ENCODE measurements around the gene TRAF3.

Gene TRAF3

DNA sequence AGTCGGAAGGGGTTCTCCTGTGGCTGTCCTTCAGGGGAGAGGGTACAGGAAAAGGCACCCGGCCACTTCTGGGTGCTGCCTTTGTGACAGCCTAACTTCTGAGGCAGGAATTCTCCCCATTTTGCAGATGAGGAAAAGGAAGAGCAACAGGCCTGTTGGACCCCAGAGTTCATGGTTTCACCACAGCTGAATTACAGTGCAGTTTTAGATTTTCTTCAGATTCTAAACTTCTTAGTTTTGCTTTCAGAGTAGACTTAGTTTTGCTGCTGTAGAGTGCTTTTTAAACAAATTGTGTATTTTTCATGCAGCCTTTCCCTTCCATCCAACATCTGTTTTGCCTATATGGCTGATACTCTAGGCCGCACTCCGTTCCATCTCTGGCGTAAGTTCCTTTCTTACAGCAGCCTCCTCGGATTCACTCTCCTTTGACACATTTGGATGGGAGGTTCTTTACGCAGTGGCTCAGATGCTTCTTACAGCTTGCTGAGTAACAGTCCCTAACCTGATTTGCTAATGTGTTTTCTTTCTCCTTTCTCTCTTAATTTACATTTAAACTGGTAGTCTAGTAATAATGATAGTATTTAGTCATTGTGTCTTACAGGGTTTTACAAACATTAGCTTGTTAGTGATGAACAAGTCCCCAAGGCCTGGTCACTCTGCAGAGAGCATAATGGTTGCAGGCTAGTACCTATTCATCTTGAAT is 7.8 kb downstream of the TRAF3 start:
- TF ChIP-seq, protein P1, sequence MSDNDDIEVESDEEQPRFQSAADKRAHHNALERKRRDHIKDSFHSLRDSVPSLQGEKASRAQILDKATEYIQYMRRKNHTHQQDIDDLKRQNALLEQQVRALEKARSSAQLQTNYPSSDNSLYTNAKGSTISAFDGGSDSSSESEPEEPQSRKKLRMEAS (IDR thresholded peaks at IDR 0.05), result no peak
- TF ChIP-seq TEAD4 (IDR thresholded peaks at IDR 0.05) (no peak), NFIC (IDR thresholded peaks at IDR 0.05) (no peak), EP300 (IDR thresholded peaks at IDR 0.05; ENCODE audit: borderline replicate concordance) (no peak)

GRCh38 chr14:102785595-102785963 is 8.3 kb downstream of the TRAF3 start:
- no peak for TF ChIP-seq ZBTB7A (IDR thresholded peaks at IDR 0.05; ENCODE audit: low read depth)
- TF ChIP-seq CREB1 (IDR thresholded peaks at IDR 0.05; ENCODE audit: low read depth), result no peak
- TF ChIP-seq RAD21 (IDR thresholded peaks at IDR 0.05; ENCODE audit: low read depth), result no peak
- TF ChIP-seq, protein P1 (IDR thresholded peaks at IDR 0.05), result no peak

DNA sequence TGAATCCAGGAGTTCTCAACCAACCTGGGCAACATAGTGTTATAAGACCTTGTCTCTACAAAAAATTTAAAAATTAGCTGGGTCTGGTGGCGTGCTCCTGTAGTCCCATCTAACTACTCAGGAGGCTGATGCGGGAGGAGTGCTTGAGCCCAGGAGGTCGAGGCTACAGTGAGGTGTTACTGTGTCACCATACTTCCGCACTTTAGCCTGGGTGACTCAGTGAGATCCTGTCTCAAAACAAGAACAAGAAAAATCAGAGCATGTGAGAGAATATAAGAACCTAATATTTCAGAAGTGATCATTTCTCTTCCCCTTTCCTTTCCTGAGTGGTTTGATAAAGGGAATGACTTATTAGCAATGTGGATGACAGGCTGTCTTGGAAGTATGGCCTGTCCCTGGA is 9.5 kb downstream of the TRAF3 start:
- no peak for TF ChIP-seq REST (IDR thresholded peaks at IDR 0.05; ENCODE audit: low read depth)
- TF ChIP-seq YY1 (IDR thresholded peaks at IDR 0.05; ENCODE audit: low read depth), result no peak

DNA sequence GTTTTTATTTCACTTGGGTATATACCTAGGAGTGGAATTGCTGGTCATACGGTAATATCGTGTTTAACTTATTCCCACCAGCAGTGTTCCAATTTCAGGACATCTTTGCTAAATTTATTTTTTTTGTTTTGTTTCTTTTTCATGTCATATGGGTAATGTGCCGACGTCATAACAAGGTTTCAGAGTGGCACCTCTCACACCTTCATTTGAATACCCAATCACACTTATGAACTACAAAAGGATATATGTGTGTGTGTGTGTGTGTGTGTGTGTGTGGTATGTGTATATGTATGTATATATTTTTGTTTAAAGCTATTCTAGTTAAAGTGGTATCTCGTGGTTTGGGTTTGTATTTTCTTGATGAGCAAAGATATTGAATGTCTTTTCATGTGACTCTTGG is 12.1 kb downstream of the TRAF3 start:
- TF ChIP-seq TEAD4 (IDR thresholded peaks at IDR 0.05) (no peak), FOXM1 (IDR thresholded peaks at IDR 0.05; ENCODE audit: borderline replicate concordance, low read depth) (no peak), NFIC (IDR thresholded peaks at IDR 0.05) (no peak), TAF1 (IDR thresholded peaks at IDR 0.05; ENCODE audit: low read depth) (no peak), ZBTB7A (IDR thresholded peaks at IDR 0.05; ENCODE audit: low read depth) (no peak), EGR1 (IDR thresholded peaks at IDR 0.05) (no peak), REST (IDR thresholded peaks at IDR 0.05; ENCODE audit: low read depth) (no peak), EP300 (IDR thresholded peaks at IDR 0.05; ENCODE audit: borderline replicate concordance) (no peak), YY1 (IDR thresholded peaks at IDR 0.05; ENCODE audit: low read depth) (no peak), CREB1 (IDR thresholded peaks at IDR 0.05; ENCODE audit: low read depth) (no peak), USF1 (IDR thresholded peaks at IDR 0.05) (no peak), TCF12 (IDR thresholded peaks at IDR 0.05; ENCODE audit: low read depth) (no peak), RAD21 (IDR thresholded peaks at IDR 0.05; ENCODE audit: low read depth) (no peak), CEBPB (IDR thresholded peaks at IDR 0.05) (no peak)
- TF ChIP-seq, protein P1 (IDR thresholded peaks at IDR 0.05), result no peak

GRCh38 chr14:102793531-102794328 is 16.5 kb downstream of the TRAF3 start:
- TF ChIP-seq REST (IDR thresholded peaks at IDR 0.05; ENCODE audit: low read depth) (no peak), CEBPB (IDR thresholded peaks at IDR 0.05) (no peak), RAD21 (IDR thresholded peaks at IDR 0.05; ENCODE audit: low read depth) (no peak), NFIC (IDR thresholded peaks at IDR 0.05) (no peak), YY1 (IDR thresholded peaks at IDR 0.05; ENCODE audit: low read depth) (no peak), TEAD4 (IDR thresholded peaks at IDR 0.05) (no peak), USF1 (IDR thresholded peaks at IDR 0.05) (no peak)
- TF ChIP-seq, protein P1 (IDR thresholded peaks at IDR 0.05), result no peak
